ENCODE data around the gene ZMYND8.

Gene ZMYND8

DNA sequence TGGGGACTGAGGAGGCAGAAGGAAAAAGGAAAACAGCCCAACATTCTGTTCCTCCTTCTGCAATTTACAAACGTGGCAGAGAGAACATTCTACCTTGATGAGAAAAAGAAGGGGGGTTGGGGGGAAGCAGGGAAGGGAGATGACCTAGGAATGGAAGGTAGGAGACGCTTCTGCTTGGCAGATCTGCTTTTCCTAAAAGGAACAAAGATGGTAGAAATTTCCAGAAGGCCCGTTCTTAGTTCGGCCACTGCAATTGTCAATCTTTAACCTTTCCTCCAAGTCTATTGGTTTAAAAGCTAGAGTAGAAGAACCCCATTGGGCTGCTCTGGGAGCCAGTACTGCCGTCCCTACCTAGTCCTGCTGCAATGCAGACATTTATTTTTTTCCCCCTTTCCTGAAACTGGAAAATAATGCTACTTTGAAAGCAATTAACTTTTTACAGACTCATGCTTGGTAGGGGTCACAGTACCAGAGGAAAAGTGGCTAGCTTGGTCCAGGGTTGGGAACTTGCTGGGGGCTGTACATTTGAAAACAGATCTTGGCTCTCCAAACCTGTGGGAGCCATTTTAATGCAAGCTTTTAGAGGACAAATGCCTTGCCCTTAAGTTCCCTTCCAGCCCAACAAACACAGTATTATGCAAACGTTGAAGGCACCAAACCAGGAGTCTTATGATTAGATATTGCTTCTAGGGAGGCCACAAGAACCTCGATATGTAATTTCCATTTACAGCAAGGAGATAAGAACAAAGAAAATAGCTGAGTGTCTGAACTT lies 2.6 kb downstream of the ZMYND8 start:
- no peak for DNase-seq (ENCODE audit: low read depth in 2 of 2, low spot score in 1 of 2)

DNA sequence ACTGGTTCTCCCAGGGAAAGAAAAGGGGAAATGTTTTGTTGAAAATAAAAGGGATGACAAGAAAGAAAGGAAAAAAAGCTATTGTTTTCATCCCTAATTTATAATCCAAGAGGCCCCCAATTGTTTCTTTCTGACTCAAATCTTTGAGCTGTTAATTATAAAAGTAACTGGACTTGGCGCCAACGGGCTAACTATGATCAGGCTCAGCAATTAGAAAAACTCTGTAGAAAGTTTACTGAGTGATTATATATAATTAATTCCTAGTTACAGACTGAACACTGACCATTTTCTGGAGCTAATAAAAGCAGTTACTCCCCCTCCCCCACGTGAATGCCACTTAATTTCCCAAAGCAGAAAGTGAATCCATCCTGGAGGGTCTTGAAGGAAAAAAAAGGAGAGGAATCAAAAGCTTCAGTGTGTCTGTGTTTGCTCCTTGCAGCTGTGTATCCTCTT lies 3.2 kb downstream of the ZMYND8 start:
- no peak for DNase-seq (ENCODE audit: low read depth in 2 of 2, low spot score in 1 of 2)

DNA sequence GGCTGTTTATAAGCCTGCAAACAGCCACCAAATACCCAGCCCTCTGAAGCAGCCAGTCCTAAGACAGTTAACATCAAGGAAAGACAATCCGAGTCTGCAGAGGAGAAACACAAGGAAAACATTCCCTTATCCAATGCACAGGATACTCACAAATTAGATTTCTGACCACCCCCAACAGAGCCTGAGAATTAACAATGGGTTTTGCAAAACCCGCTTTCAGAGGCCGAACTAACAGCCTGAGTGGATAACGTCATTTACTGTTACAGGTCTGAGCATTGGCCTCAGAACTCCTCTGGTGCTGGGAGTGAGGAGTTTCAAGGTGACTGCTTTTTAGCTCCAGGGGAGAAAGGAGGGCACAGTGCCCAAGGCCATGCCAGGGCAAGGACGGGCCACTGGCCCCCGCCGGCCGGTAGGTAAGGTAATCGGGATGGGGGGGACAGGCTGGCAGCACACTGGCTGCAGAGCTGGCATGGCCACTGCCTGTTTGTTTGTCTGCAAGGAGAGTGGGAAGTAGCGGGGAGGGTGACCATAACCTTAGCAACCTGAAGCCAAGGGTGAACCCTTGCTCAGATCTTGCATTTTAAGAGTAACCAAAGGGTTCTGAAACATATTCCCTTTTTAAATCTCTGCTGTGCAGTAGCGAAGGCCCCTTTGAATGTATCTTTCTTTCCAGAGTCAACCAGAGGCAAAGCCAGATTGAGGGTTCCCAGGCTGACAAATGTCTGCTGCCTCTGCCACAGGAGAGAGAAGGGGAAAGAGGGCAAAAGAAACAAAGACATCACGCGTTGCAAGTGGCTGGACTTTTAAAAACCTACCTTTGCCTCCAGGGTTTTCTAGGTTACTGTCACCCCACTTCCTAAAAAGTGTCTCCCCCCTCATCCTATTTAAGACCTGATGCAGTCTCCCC lies 3.9 kb downstream of the ZMYND8 start:
- DNase-seq (ENCODE audit: low read depth in 2 of 2, low spot score in 1 of 2), result no peak

DNA sequence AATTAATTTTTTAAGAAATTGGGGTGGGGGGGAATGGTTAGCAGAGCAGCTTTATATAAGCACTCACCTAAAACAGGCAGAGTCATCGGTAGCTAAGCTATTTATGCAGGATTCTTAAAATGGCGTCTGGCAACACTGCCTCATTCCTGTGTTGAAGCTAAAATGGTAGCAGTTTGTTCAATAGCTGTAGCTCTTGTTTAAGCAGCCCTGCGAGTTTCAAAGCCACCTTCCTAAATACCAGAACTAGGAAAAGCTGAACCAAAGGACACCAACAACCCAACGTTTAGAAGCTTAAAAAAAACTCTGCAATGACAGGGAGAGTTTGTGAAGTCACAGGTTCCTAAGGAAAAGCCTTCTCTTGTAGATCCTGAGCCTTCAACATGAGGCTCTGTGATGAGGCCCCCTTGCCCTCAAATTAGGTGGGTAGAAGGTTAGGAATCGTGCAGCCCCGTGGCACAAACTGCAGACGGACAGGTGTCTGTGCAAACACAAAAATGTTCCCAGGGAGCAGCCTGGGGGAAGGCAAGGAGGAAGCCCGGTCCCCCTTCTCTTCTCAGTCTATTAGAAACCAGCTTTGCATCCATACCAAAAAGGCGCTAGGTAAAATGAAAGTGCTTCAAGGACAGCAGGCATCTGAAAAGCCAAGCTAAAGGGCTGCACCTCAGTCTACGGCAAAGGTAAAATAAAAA lies 4.7 kb downstream of the ZMYND8 start:
- no peak for DNase-seq (ENCODE audit: low read depth in 2 of 2, low spot score in 1 of 2)

DNA sequence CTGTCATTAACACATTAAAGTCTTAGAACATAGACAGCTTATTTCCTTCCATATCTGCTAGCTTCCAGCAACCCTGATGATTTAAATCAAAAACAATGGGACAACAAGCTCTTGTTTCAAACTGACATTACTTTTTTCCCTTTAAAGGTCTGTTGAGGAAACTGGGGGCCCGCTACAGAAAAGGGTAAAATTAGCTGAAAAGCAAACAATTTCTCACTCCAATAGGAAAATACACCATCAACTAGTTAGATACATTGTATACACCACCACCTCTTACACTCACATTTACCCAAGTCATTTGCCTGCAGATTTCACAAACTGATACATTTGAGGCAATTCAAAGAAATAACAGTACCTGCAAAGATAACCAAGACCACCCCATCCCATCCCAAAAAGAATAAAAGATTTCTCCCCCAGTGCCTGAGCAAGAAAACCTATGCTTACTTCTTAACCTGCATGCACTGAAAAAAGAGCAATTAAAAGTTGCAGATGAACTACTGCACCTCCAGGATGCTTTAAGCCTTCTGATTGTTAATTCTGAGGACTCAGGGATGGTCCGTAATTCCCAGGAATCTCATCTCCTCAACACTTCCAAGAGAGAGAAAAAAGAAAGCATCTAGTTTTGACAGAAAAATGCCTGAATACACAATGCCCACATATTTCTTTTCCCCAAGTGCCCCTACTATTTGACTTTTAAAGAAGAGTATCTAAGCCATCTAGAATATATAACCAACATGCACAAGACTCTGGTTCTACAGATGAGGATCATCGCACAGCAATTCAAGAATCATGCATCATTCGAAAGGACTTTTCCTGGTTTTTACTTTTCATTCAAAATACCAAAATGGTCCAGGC lies 5.6 kb downstream of the ZMYND8 start:
- DNase-seq (ENCODE audit: low read depth in 2 of 2, low spot score in 1 of 2), result no peak

DNA sequence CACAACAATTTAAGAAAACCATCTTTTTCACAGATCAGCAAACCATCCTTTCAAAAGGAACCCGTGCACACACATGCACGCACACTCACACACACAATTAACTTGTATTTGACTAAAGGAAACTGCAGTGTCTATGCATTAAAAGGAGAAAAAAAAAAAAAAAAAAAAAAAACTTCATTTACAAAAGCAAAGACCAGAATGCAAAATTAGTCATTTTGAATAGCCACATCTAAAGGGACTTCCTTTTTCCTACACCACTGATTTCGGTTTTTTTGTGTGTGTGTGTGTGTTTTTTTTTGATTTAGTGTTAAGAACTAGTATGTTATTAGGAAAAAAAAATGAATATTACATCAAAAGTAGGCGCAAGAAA lies 6.3 kb downstream of the ZMYND8 start:
- no peak for DNase-seq (ENCODE audit: low read depth in 2 of 2, low spot score in 1 of 2)

DNA sequence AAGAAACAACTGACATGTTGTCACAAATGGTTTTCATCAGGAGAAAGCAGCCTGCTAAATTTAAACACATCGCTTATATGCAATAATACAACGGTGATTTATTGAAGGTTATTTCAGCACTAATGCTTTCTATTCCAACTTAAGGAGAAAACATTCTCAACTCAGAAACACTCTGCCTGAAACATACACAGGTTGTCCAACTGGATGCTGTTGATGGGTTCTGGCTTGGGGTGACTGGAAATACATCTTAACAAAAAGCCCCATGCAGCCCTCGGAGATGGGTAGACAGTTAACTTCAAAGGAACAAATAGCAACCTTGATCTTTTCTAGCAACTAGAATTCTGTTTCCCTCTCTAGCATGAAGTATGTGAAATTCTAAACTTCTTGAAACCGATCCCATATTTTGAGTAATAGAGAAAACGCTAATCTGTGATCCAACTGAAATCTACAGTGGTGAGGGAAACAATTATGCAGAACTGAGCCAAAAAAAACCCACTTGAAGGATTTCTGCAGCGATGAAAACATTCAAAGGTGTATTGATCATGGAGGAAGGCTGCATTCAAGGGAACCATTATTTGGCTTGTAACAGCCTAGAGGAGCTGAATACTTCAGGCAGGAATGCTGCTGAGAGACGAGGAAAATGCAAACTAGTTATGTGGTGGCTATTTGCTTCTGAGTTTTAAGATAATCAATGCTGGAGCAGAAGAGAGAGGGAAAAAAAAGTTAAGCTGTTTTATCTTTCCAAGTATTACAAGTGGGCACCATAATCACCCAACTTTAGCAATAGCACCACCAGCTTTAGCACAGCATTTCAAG lies 6.9 kb downstream of the ZMYND8 start:
- no peak for DNase-seq (ENCODE audit: low read depth in 2 of 2, low spot score in 1 of 2)

DNA sequence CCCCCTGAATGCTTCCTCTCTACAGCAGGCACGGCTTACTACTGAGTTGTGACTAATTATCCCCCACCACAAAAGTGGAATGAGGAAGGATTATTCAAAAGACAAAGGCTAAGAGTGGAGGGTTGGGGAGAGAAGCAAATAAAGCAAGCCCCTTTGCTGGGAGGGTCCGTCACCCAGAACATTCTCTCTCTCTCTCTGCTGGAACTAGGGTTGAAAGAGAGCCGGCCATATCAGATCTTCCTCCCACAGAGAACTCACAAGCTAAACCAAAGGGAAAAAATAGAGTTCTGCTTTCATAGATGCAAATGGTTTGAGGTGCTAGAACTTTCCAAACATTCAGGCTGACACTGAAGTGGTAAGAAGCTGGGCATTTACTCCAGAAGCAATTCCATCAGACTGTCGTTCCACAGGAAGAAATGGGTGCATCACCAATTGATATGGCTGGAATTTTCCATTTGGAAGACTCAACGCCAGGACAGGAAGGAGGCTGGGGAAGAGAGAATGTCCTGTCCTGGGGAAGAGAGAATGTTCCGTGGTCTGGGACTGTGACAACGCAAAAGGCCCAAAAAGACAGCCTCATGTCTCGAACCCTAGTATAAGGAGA lies 7.9 kb downstream of the ZMYND8 start:
- no peak for DNase-seq (ENCODE audit: low read depth in 2 of 2, low spot score in 1 of 2)

DNA sequence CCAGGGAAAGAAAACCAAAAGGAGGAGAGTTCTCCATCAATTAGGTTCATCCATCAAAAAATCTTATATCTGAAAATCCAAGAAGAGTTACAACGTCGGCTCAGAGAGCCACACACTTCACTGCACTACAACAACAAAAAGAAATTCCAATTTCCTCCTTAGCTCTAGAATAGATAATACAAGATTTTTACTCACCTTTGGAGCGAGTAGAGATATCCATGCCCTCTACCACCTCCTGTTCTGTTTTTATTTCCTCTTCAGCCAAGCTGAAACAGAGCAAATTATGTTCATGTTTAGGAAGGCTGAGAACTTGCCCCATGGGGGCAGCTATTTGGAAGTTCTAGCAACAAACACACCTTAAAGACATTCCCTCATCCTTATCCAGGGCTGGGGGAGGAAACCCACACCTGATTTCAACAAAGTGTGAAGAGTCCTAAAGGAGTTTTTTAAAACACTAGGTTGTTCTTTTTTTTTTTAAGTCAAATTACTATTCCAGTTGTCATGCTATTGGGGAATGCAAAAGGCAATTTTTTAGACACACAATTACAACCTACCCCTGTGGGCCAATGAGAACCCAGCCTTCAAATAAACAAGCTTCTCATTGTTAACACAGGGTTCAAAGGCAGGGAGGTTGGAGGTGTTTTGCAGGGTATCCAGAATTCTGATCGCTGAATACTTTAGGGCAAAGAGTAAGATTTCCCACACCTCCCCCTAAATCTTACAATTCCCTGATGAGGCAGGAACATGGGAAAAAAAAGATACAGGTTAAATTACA lies 8.7 kb downstream of the ZMYND8 start:
- no peak for DNase-seq (ENCODE audit: low read depth in 2 of 2, low spot score in 1 of 2)

DNA sequence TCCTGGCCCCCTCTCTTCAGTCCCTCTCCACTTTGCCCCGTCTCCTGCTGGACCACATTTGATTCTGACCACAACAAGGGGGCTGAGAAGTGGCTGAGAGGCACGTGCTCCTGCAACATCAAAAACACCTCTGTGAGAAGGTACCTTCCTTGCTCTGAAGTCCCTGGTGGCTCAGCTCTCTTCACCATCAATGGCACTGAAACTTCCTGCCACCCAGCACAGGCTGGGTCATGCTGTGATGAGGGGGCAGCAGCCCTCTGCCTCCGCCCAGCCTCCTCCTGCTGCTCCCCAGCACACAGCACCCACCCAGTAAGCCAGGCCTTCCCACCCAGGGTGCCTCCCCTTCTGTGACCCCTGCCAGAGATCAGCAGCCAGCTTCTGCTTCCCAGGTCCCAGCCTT lies 10.3 kb downstream of the ZMYND8 start:
- no peak for DNase-seq (ENCODE audit: low read depth in 2 of 2, low spot score in 1 of 2)

DNA sequence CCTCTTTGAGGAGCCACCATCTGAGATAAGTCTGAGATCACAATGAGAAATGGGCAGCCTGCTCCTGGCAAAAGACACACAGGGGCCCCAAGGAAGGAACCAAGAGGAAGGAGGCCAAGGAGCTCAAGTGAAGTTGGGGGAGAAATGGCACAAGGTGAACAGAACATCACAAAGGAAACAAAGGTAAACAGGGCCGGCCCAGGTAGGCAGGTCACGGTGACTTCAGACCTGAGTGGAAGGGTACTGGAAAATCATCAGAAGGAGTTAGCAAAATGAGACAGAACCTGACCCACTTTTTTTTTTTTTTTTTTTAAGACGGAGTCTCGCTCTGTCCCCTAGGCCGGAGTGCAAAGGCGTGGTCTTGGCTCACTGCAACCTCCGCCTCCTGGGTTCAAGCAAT lies 11.3 kb downstream of the ZMYND8 start:
- no peak for DNase-seq (ENCODE audit: low read depth in 2 of 2, low spot score in 1 of 2)

DNA sequence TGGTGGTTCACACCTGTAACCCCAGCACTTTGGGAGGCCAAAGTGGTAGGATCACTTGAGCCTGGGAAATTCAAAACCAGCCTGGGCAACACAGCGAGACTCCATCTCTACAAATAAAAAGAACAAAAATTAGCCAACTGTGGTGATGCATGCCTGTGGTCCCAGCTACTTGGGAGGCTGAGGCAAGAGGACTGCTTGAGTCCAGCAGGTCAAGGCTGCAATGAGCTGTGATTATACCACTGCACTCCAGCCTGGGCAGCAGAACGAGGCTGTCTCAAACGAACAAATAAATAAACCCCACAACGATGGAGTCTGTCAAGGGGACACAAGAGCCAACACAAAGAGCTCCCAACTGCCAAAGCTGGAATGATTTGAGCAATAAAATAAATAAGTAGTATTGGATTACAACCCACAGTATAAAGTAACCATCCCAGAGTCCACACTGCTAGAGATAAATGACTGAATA lies 13.5 kb downstream of the ZMYND8 start:
- no peak for DNase-seq (ENCODE audit: low read depth in 2 of 2, low spot score in 1 of 2)

DNA sequence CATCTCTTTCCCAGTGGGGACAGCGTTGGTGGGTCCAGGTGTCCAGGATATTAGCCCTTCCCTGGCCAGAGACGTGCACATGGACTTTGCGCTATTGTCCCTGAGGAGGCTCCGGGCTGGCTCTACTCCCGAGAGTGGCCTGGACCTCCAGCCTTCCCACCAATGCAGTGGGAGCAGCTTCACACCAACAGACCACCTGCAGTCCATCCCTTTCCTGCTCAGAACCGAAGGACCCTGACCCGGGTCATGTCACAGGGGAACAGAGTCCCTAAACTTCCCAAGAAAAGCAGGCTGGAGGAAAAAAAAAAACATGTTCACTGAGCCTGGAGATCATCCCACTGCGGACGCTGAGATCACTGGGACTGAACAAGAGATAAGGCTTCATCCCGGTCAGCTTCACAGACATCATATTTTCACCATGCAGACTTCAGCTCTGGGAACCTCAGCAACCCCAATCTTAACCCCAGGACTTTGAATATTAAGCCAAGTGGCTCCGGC lies 18.3 kb downstream of the ZMYND8 start:
- DNase-seq (ENCODE audit: low read depth in 2 of 2, low spot score in 1 of 2), result no peak

DNA sequence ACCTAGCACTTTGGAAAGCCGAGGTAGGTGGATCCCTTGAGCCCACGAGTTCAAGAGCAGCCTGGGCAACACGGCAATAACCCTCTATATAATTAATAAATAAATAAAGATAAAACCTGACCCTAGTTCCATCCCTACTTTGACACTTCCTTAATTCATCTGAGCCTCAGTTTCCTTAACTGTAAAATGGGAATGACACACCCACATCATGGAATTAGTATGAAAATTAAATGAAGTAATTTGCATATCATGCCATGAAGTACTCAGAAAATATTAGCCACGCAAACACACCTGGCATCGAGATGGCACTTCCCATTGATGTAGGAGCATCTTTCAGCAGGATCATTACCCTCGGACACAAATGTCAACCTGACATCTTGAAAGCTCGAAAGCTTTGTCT lies 19.1 kb downstream of the ZMYND8 start:
- no peak for DNase-seq (ENCODE audit: low read depth in 2 of 2, low spot score in 1 of 2)

DNA sequence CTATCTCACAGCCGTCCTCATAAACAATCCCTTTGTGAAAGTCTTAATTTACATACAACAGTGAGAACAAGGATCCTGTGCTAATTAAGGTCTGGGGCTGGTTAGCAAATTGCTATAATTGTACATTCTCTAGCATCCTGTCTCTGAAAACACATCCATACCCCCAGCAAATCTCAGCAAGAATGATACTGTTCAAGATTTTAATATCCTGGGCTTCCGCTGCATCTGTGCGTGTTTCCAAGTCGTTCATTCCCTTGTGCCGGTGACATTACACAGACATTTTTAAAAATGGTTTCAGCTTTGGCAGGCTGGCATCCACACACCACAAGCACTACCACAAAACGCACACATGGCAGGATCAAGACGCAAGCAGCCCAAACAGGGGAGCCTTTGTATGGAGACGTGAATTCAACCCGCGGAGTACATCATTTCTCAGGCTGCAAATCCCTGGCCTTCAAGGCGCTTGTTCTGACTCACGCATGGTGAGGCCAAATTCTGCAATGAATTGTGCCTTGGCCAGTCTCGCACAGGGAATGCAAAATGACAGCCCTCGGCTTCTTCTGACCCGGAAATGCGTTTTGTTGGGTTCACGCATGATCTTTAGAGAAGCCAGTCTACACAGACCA lies 20.3 kb downstream of the ZMYND8 start:
- no peak for DNase-seq (ENCODE audit: low read depth in 2 of 2, low spot score in 1 of 2)

DNA sequence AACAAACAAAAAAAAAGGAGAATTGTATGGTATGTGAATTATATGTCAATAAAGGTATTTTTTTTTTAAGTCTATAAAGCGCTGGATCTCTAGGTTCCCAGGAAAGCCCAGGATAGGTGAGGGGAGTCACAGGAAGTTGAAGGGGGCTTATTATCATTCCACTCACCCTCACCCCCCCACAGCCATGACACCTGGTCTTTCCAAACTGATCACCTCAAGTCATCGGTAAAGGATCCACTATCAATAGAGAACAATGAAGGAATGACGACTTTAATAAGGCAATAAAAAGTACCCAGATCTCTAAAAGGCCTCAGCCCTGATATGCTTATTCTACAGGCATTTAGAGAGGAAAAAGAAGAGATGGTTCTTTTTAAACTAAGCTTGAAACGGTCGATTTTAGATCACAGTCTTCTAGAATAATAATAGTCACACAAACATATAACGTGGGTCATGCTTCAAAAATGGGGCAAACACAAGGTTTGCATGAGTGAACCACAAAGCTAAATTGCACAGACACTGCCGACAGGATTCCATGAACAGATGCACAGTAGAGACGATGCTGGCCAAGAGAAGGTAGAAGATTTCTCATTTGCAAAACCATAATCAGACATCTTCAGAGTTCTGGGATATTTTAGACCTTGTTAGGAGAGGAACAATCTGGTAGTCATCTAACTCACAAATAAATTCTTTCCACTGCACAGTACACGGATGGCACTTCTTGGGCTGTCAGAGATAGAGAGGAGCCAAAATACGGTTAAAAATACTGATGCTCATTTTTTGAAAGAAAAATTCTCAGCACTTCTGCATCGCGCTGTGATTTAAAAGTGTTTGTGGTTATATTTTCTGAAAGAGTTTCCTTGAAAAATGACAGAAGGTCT lies 21.0 kb downstream of the ZMYND8 start:
- DNase-seq (ENCODE audit: low read depth in 2 of 2, low spot score in 1 of 2), result no peak

DNA sequence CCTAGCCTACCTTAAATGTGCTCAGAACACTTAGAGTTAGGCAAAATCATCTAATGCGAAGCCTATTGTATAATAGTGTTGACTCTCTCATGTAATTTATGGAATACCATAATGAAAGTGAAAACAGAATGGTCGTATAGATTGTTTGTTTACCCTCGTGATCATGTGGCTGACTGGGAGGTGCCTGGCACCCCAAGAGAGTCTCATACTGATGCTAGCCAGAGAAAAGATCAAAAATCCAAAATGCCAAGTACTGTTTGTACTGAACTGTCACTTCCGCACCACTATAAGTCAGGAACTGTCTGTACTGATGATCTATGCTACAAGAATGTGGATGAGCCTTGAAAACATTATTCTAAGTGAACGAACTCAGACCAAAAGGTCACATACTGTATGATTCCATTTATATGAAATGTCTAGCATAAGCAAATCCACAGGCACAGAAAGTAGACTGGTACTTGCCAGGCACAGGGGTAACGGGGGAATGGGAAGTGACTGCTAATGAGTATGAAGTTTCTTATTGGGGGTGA lies 22.4 kb downstream of the ZMYND8 start:
- DNase-seq (ENCODE audit: low read depth in 2 of 2, low spot score in 1 of 2), result no peak

Data from stimulated activated CD8-positive, alpha-beta memory T cell treated with anti-CD3 and anti-CD28 coated beads, Interleukin-4, amount 100 ng/mL, for 4 hours (primary cell).